Measurements from ENCODE around the gene PALMD. TPM values are rescaled to one million over a fixed set of nuclear protein-coding genes. Genes with fewer than 3 reads are reported as not detected.

PALMD gene
- total RNA-seq, 1 donor from 2014 or later, result not detected

GRCh38 chr1:99613716-99614115, 32.2 kb upstream of the PALMD start:
- H3K36me3 Mint-ChIP-seq (ENCODE audit: low read depth), result no peaks in the 10 kb centered on the region
- H3K27me3 Mint-ChIP-seq (ENCODE audit: insufficient read depth), result peaks cover 1% of the 10 kb centered on the region
- no peak for DNase-seq (ENCODE audit: low spot score)
- no peak overlapping the region for H3K27ac Mint-ChIP-seq
- intact Hi-C loops (cut with micrococcal nuclease), result no loop called here
- H3K4me1 Mint-ChIP-seq (ENCODE audit: low read depth), result no peaks in the 10 kb centered on the region
- H3K9me3 Mint-ChIP-seq, result no peaks in the 10 kb centered on the region
- H3K4me3 Mint-ChIP-seq, result no peak overlapping the region

GRCh38 chr1:99614728-99615127, 31.2 kb upstream of the PALMD start:
- Mint-ChIP-seq H3K27me3 (ENCODE audit: insufficient read depth) (peaks cover 1% of the 10 kb centered on the region), H3K9me3 (no peaks in the 10 kb centered on the region)

GRCh38 chr1:99619583-99619982, 26.3 kb upstream of the PALMD start:
- H3K9me3 Mint-ChIP-seq, result no peaks in the 10 kb centered on the region
- no peaks in the 10 kb centered on the region for H3K4me1 Mint-ChIP-seq (ENCODE audit: low read depth)
- no peaks in the 10 kb centered on the region for H3K36me3 Mint-ChIP-seq (ENCODE audit: low read depth)
- H3K4me3 Mint-ChIP-seq, result no peak overlapping the region
- DNase-seq (ENCODE audit: low spot score), result no peak
- intact Hi-C loops (cut with micrococcal nuclease), result no loop called here
- no peak overlapping the region for H3K27ac Mint-ChIP-seq
- H3K27me3 Mint-ChIP-seq (ENCODE audit: insufficient read depth), result peaks cover 1% of the 10 kb centered on the region

More at GRCh38 chr1:99614728-99615127, 31.2 kb upstream of the PALMD start:
- no peaks in the 10 kb centered on the region for H3K36me3 Mint-ChIP-seq (ENCODE audit: low read depth)
- H3K4me3 Mint-ChIP-seq, result no peak overlapping the region
- intact Hi-C loops (cut with micrococcal nuclease), result no loop called here
- H3K27ac Mint-ChIP-seq, result no peak overlapping the region
- no peak for DNase-seq (ENCODE audit: low spot score)
- no peaks in the 10 kb centered on the region for H3K4me1 Mint-ChIP-seq (ENCODE audit: low read depth)

- H3K4me1 Mint-ChIP-seq (ENCODE audit: low read depth), result no peaks in the 10 kb centered on the region
- H3K27ac Mint-ChIP-seq, result no peak overlapping the region
- no peak for DNase-seq (ENCODE audit: low spot score)
- peaks cover 1% of the 10 kb centered on the region for H3K27me3 Mint-ChIP-seq (ENCODE audit: insufficient read depth)
- no peaks in the 10 kb centered on the region for H3K36me3 Mint-ChIP-seq (ENCODE audit: low read depth)
- intact Hi-C loops (cut with micrococcal nuclease), result no loop called here
- no peak overlapping the region for H3K4me3 Mint-ChIP-seq
- no peaks in the 10 kb centered on the region for H3K9me3 Mint-ChIP-seq
Observed at GRCh38 chr1:99621340-99621901, 24.5 kb upstream of the PALMD start.

- intact Hi-C loops (cut with micrococcal nuclease), result no loop called here
- Mint-ChIP-seq H3K4me1 (ENCODE audit: low read depth) (no peaks in the 10 kb centered on the region), H3K9me3 (no peaks in the 10 kb centered on the region), H3K4me3 (no peak overlapping the region), H3K36me3 (ENCODE audit: low read depth) (no peaks in the 10 kb centered on the region), H3K27ac (no peak overlapping the region), H3K27me3 (ENCODE audit: insufficient read depth) (no peaks in the 10 kb centered on the region)
- no peak for DNase-seq (ENCODE audit: low spot score)
Observed at GRCh38 chr1:99622702-99623347, 23.1 kb upstream of the PALMD start.

GRCh38 chr1:99623554-99623953, 22.4 kb upstream of the PALMD start:
- no peaks in the 10 kb centered on the region for H3K9me3 Mint-ChIP-seq
- no peaks in the 10 kb centered on the region for H3K27me3 Mint-ChIP-seq (ENCODE audit: insufficient read depth)
- intact Hi-C loops (cut with micrococcal nuclease), result no loop called here
- no peak overlapping the region for H3K27ac Mint-ChIP-seq
- no peak overlapping the region for H3K4me3 Mint-ChIP-seq
- no peaks in the 10 kb centered on the region for H3K4me1 Mint-ChIP-seq (ENCODE audit: low read depth)
- H3K36me3 Mint-ChIP-seq (ENCODE audit: low read depth), result no peaks in the 10 kb centered on the region
- no peak for DNase-seq (ENCODE audit: low spot score)

GRCh38 chr1:99627615-99628014, 18.3 kb upstream of the PALMD start:
- intact Hi-C loops (cut with micrococcal nuclease), result no loop called here
- Mint-ChIP-seq H3K9me3 (no peaks in the 10 kb centered on the region), H3K4me3 (no peak overlapping the region), H3K27me3 (ENCODE audit: insufficient read depth) (no peaks in the 10 kb centered on the region), H3K36me3 (ENCODE audit: low read depth) (no peaks in the 10 kb centered on the region), H3K27ac (no peak overlapping the region), H3K4me1 (ENCODE audit: low read depth) (no peaks in the 10 kb centered on the region)
- no peak for DNase-seq (ENCODE audit: low spot score)

GRCh38 chr1:99629164-99629563, 16.7 kb upstream of the PALMD start:
- H3K9me3 Mint-ChIP-seq, result no peaks in the 10 kb centered on the region
- no peaks in the 10 kb centered on the region for H3K4me1 Mint-ChIP-seq (ENCODE audit: low read depth)
- H3K27me3 Mint-ChIP-seq (ENCODE audit: insufficient read depth), result no peaks in the 10 kb centered on the region
- H3K4me3 Mint-ChIP-seq, result no peak overlapping the region
- H3K36me3 Mint-ChIP-seq (ENCODE audit: low read depth), result no peaks in the 10 kb centered on the region
- no peak for DNase-seq (ENCODE audit: low spot score)
- intact Hi-C loops (cut with micrococcal nuclease), result no loop called here
- H3K27ac Mint-ChIP-seq, result no peak overlapping the region

- no peaks in the 10 kb centered on the region for H3K9me3 Mint-ChIP-seq
- H3K27ac Mint-ChIP-seq, result no peak overlapping the region
- no peaks in the 10 kb centered on the region for H3K36me3 Mint-ChIP-seq (ENCODE audit: low read depth)
- H3K27me3 Mint-ChIP-seq (ENCODE audit: insufficient read depth), result no peaks in the 10 kb centered on the region
- intact Hi-C loops (cut with micrococcal nuclease), result no loop called here
- no peak overlapping the region for H3K4me3 Mint-ChIP-seq
- DNase-seq (ENCODE audit: low spot score), result no peak
- H3K4me1 Mint-ChIP-seq (ENCODE audit: low read depth), result no peaks in the 10 kb centered on the region
Observed at GRCh38 chr1:99634971-99635624, 10.8 kb upstream of the PALMD start.

- H3K27ac Mint-ChIP-seq, result no peak overlapping the region
- no peaks in the 10 kb centered on the region for H3K4me1 Mint-ChIP-seq (ENCODE audit: low read depth)
- H3K9me3 Mint-ChIP-seq, result no peaks in the 10 kb centered on the region
- H3K36me3 Mint-ChIP-seq (ENCODE audit: low read depth), result no peaks in the 10 kb centered on the region
- no peak overlapping the region for H3K4me3 Mint-ChIP-seq
- no peaks in the 10 kb centered on the region for H3K27me3 Mint-ChIP-seq (ENCODE audit: insufficient read depth)
- intact Hi-C loops (cut with micrococcal nuclease), result no loop called here
- DNase-seq (ENCODE audit: low spot score), result no peak
Observed at GRCh38 chr1:99635664-99636063, 10.2 kb upstream of the PALMD start.

GRCh38 chr1:99636647-99637175, 9.2 kb upstream of the PALMD start:
- no peak for DNase-seq (ENCODE audit: low spot score)
- Mint-ChIP-seq H3K27ac (no peak overlapping the region), H3K36me3 (ENCODE audit: low read depth) (no peaks in the 10 kb centered on the region), H3K4me3 (no peak overlapping the region), H3K27me3 (ENCODE audit: insufficient read depth) (no peaks in the 10 kb centered on the region), H3K4me1 (ENCODE audit: low read depth) (no peaks in the 10 kb centered on the region), H3K9me3 (no peaks in the 10 kb centered on the region)
- intact Hi-C loops (cut with micrococcal nuclease), result no loop called here

GRCh38 chr1:99638853-99639252, 7.1 kb upstream of the PALMD start:
- H3K4me3 Mint-ChIP-seq, result no peak overlapping the region
- no peaks in the 10 kb centered on the region for H3K9me3 Mint-ChIP-seq
- intact Hi-C loops (cut with micrococcal nuclease), result no loop called here
- no peaks in the 10 kb centered on the region for H3K36me3 Mint-ChIP-seq (ENCODE audit: low read depth)
- no peak for DNase-seq (ENCODE audit: low spot score)
- H3K27me3 Mint-ChIP-seq (ENCODE audit: insufficient read depth), result no peaks in the 10 kb centered on the region
- H3K27ac Mint-ChIP-seq, result no peak overlapping the region
- H3K4me1 Mint-ChIP-seq (ENCODE audit: low read depth), result no peaks in the 10 kb centered on the region

- Mint-ChIP-seq H3K4me1 (ENCODE audit: low read depth) (no peaks in the 10 kb centered on the region), H3K4me3 (no peak overlapping the region), H3K36me3 (ENCODE audit: low read depth) (no peaks in the 10 kb centered on the region), H3K27ac (no peak overlapping the region), H3K27me3 (ENCODE audit: insufficient read depth) (no peaks in the 10 kb centered on the region), H3K9me3 (no peaks in the 10 kb centered on the region)
- intact Hi-C loops (cut with micrococcal nuclease), result no loop called here
- no peak for DNase-seq (ENCODE audit: low spot score)
Observed at GRCh38 chr1:99639408-99639807, 6.5 kb upstream of the PALMD start.

Data from activated T-helper 1 cell treated with anti-CD3 and anti-CD28 coated beads, Interleukin-12 subunit alpha, Interleukin-12 subunit beta, Interleukin-2, Interleukin-4 antibody, amounts not matched to agents 30 ng/mL and 10 ng/mL and 1 ng/mL, durations not matched to agents 14 hours and 24 hours and 36 hours (primary cell).